ENCODE data around the gene MEMO1.
"Not testable (repeated sequence)": the region's sequence is repeated elsewhere in the genome, so short reads cannot be mapped to it uniquely, and the experiment has no call there.

Gene MEMO1

GRCh38 chr2:31865215-31865614 is 145.6 kb downstream of the MEMO1 start:
- H3K9me3 ChIP-seq (ENCODE audit: control insufficient read depth, insufficient read depth, low read depth, low read length), result no peaks in the 10 kb centered on the region
- H3K4me3 ChIP-seq (ENCODE audit: low read depth, low read length), result no peak overlapping the region
- H3K36me3 ChIP-seq (ENCODE audit: control insufficient read depth, insufficient read depth, low read length), result no peaks in the 10 kb centered on the region
- no peak overlapping the region for H3K27ac ChIP-seq (ENCODE audit: low read depth, low read length)
- no peaks in the 10 kb centered on the region for H3K27me3 ChIP-seq (ENCODE audit: control insufficient read depth, insufficient read depth, low read length)
- H3K9ac ChIP-seq (ENCODE audit: low read length), result no peak overlapping the region
- H3K4me1 ChIP-seq (ENCODE audit: control insufficient read depth, insufficient read depth, low read length), result no peaks in the 10 kb centered on the region

GRCh38 chr2:31863867-31864266 is 146.9 kb downstream of the MEMO1 start:
- no peak overlapping the region for H3K4me3 ChIP-seq (ENCODE audit: low read depth, low read length)
- no peaks in the 10 kb centered on the region for H3K9me3 ChIP-seq (ENCODE audit: control insufficient read depth, insufficient read depth, low read depth, low read length)
- H3K27me3 ChIP-seq (ENCODE audit: control insufficient read depth, insufficient read depth, low read length), result no peaks in the 10 kb centered on the region
- no peak overlapping the region for H3K27ac ChIP-seq (ENCODE audit: low read depth, low read length)
- no peaks in the 10 kb centered on the region for H3K36me3 ChIP-seq (ENCODE audit: control insufficient read depth, insufficient read depth, low read length)
- H3K9ac ChIP-seq (ENCODE audit: low read length), result no peak overlapping the region
- H3K4me1 ChIP-seq (ENCODE audit: control insufficient read depth, insufficient read depth, low read length), result no peaks in the 10 kb centered on the region

GRCh38 chr2:31863015-31863656 is 147.7 kb downstream of the MEMO1 start:
- not testable (repeated sequence) for H3K4me3 ChIP-seq (ENCODE audit: low read depth, low read length); H3K9me3 ChIP-seq (ENCODE audit: control insufficient read depth, insufficient read depth, low read depth, low read length); H3K27me3 ChIP-seq (ENCODE audit: control insufficient read depth, insufficient read depth, low read length); H3K27ac ChIP-seq (ENCODE audit: low read depth, low read length); H3K4me1 ChIP-seq (ENCODE audit: control insufficient read depth, insufficient read depth, low read length); H3K9ac ChIP-seq (ENCODE audit: low read length); H3K36me3 ChIP-seq (ENCODE audit: control insufficient read depth, insufficient read depth, low read length)

- Histone ChIP-seq H3K9ac (ENCODE audit: low read length) (no peak overlapping the region), H3K27ac (ENCODE audit: low read depth, low read length) (no peak overlapping the region), H3K4me1 (ENCODE audit: control insufficient read depth, insufficient read depth, low read length) (no peaks in the 10 kb centered on the region), H3K9me3 (ENCODE audit: control insufficient read depth, insufficient read depth, low read depth, low read length) (no peaks in the 10 kb centered on the region), H3K36me3 (ENCODE audit: control insufficient read depth, insufficient read depth, low read length) (no peaks in the 10 kb centered on the region), H3K27me3 (ENCODE audit: control insufficient read depth, insufficient read depth, low read length) (no peaks in the 10 kb centered on the region), H3K4me3 (ENCODE audit: low read depth, low read length) (no peak overlapping the region)
Measured at GRCh38 chr2:31859959-31860358, 150.8 kb downstream of the MEMO1 start.

GRCh38 chr2:31853521-31853920 is 157.3 kb downstream of the MEMO1 start:
- H3K4me1 ChIP-seq (ENCODE audit: control insufficient read depth, insufficient read depth, low read length), result no peaks in the 10 kb centered on the region
- H3K9me3 ChIP-seq (ENCODE audit: control insufficient read depth, insufficient read depth, low read depth, low read length), result no peaks in the 10 kb centered on the region
- H3K4me3 ChIP-seq (ENCODE audit: low read depth, low read length), result no peak overlapping the region
- no peak overlapping the region for H3K27ac ChIP-seq (ENCODE audit: low read depth, low read length)
- no peak overlapping the region for H3K9ac ChIP-seq (ENCODE audit: low read length)
- H3K36me3 ChIP-seq (ENCODE audit: control insufficient read depth, insufficient read depth, low read length), result no peaks in the 10 kb centered on the region
- no peaks in the 10 kb centered on the region for H3K27me3 ChIP-seq (ENCODE audit: control insufficient read depth, insufficient read depth, low read length)

GRCh38 chr2:31842150-31842549 is 168.7 kb downstream of the MEMO1 start:
- H3K4me3 ChIP-seq (ENCODE audit: low read depth, low read length); H3K4me1 ChIP-seq (ENCODE audit: control insufficient read depth, insufficient read depth, low read length); H3K36me3 ChIP-seq (ENCODE audit: control insufficient read depth, insufficient read depth, low read length); H3K9me3 ChIP-seq (ENCODE audit: control insufficient read depth, insufficient read depth, low read depth, low read length); H3K27ac ChIP-seq (ENCODE audit: low read depth, low read length); H3K9ac ChIP-seq (ENCODE audit: low read length); H3K27me3 ChIP-seq (ENCODE audit: control insufficient read depth, insufficient read depth, low read length): not testable (repeated sequence)

GRCh38 chr2:31835450-31835849 is 175.4 kb downstream of the MEMO1 start:
- H3K4me3 ChIP-seq (ENCODE audit: low read depth, low read length), result no peak overlapping the region
- no peaks in the 10 kb centered on the region for H3K4me1 ChIP-seq (ENCODE audit: control insufficient read depth, insufficient read depth, low read length)
- H3K36me3 ChIP-seq (ENCODE audit: control insufficient read depth, insufficient read depth, low read length), result no peaks in the 10 kb centered on the region
- H3K9me3 ChIP-seq (ENCODE audit: control insufficient read depth, insufficient read depth, low read depth, low read length), result no peaks in the 10 kb centered on the region
- H3K27me3 ChIP-seq (ENCODE audit: control insufficient read depth, insufficient read depth, low read length), result no peaks in the 10 kb centered on the region
- H3K9ac ChIP-seq (ENCODE audit: low read length), result no peak overlapping the region
- H3K27ac ChIP-seq (ENCODE audit: low read depth, low read length), result no peak overlapping the region

- H3K9me3 ChIP-seq (ENCODE audit: control insufficient read depth, insufficient read depth, low read depth, low read length), result peaks cover 8% of the 10 kb centered on the region
- H3K9ac ChIP-seq (ENCODE audit: low read length), result no peak overlapping the region
- H3K4me3 ChIP-seq (ENCODE audit: low read depth, low read length), result no peak overlapping the region
- no peak overlapping the region for H3K27ac ChIP-seq (ENCODE audit: low read depth, low read length)
- no peaks in the 10 kb centered on the region for H3K4me1 ChIP-seq (ENCODE audit: control insufficient read depth, insufficient read depth, low read length)
- H3K36me3 ChIP-seq (ENCODE audit: control insufficient read depth, insufficient read depth, low read length), result no peaks in the 10 kb centered on the region
- no peaks in the 10 kb centered on the region for H3K27me3 ChIP-seq (ENCODE audit: control insufficient read depth, insufficient read depth, low read length)
Measured at GRCh38 chr2:31832363-31832762, 178.4 kb downstream of the MEMO1 start.

- Histone ChIP-seq H3K9ac (ENCODE audit: low read length) (no peak overlapping the region), H3K4me1 (ENCODE audit: control insufficient read depth, insufficient read depth, low read length) (no peaks in the 10 kb centered on the region), H3K36me3 (ENCODE audit: control insufficient read depth, insufficient read depth, low read length) (no peaks in the 10 kb centered on the region), H3K27ac (ENCODE audit: low read depth, low read length) (no peak overlapping the region), H3K27me3 (ENCODE audit: control insufficient read depth, insufficient read depth, low read length) (no peaks in the 10 kb centered on the region), H3K4me3 (ENCODE audit: low read depth, low read length) (no peak overlapping the region), H3K9me3 (ENCODE audit: control insufficient read depth, insufficient read depth, low read depth, low read length) (peaks cover 8% of the 10 kb centered on the region)
Measured at GRCh38 chr2:31831585-31831984, 179.2 kb downstream of the MEMO1 start.

GRCh38 chr2:31828891-31829290 is 181.9 kb downstream of the MEMO1 start:
- H3K4me1 ChIP-seq (ENCODE audit: control insufficient read depth, insufficient read depth, low read length), result no peaks in the 10 kb centered on the region
- no peaks in the 10 kb centered on the region for H3K27me3 ChIP-seq (ENCODE audit: control insufficient read depth, insufficient read depth, low read length)
- H3K36me3 ChIP-seq (ENCODE audit: control insufficient read depth, insufficient read depth, low read length), result no peaks in the 10 kb centered on the region
- no peak overlapping the region for H3K27ac ChIP-seq (ENCODE audit: low read depth, low read length)
- no peak overlapping the region for H3K4me3 ChIP-seq (ENCODE audit: low read depth, low read length)
- H3K9ac ChIP-seq (ENCODE audit: low read length), result no peak overlapping the region
- H3K9me3 ChIP-seq (ENCODE audit: control insufficient read depth, insufficient read depth, low read depth, low read length), result peaks cover 10% of the 10 kb centered on the region

- Histone ChIP-seq H3K4me3 (ENCODE audit: low read depth, low read length) (no peak overlapping the region), H3K4me1 (ENCODE audit: control insufficient read depth, insufficient read depth, low read length) (no peaks in the 10 kb centered on the region), H3K9ac (ENCODE audit: low read length) (no peak overlapping the region), H3K9me3 (ENCODE audit: control insufficient read depth, insufficient read depth, low read depth, low read length) (peaks cover 25% of the 10 kb centered on the region), H3K36me3 (ENCODE audit: control insufficient read depth, insufficient read depth, low read length) (no peaks in the 10 kb centered on the region), H3K27ac (ENCODE audit: low read depth, low read length) (no peak overlapping the region), H3K27me3 (ENCODE audit: control insufficient read depth, insufficient read depth, low read length) (no peaks in the 10 kb centered on the region)
Measured at GRCh38 chr2:31823558-31823957, 187.2 kb downstream of the MEMO1 start.

GRCh38 chr2:31822587-31822986 is 188.2 kb downstream of the MEMO1 start:
- Histone ChIP-seq H3K9me3 (ENCODE audit: control insufficient read depth, insufficient read depth, low read depth, low read length) (peaks cover 25% of the 10 kb centered on the region), H3K36me3 (ENCODE audit: control insufficient read depth, insufficient read depth, low read length) (no peaks in the 10 kb centered on the region), H3K4me1 (ENCODE audit: control insufficient read depth, insufficient read depth, low read length) (no peaks in the 10 kb centered on the region)

More at GRCh38 chr2:31822587-31822986, 188.2 kb downstream of the MEMO1 start:
- Histone ChIP-seq H3K4me3 (ENCODE audit: low read depth, low read length) (no peak overlapping the region), H3K27ac (ENCODE audit: low read depth, low read length) (no peak overlapping the region), H3K27me3 (ENCODE audit: control insufficient read depth, insufficient read depth, low read length) (no peaks in the 10 kb centered on the region), H3K9ac (ENCODE audit: low read length) (no peak overlapping the region)
